ENCODE measurements around the gene PRSS22. TPM values are rescaled to one million over a fixed set of nuclear protein-coding genes. Genes with fewer than 3 reads are reported as not detected.

Gene PRSS22
- total RNA-seq, 2 experiments from 2014 or later: not detected

DNA sequence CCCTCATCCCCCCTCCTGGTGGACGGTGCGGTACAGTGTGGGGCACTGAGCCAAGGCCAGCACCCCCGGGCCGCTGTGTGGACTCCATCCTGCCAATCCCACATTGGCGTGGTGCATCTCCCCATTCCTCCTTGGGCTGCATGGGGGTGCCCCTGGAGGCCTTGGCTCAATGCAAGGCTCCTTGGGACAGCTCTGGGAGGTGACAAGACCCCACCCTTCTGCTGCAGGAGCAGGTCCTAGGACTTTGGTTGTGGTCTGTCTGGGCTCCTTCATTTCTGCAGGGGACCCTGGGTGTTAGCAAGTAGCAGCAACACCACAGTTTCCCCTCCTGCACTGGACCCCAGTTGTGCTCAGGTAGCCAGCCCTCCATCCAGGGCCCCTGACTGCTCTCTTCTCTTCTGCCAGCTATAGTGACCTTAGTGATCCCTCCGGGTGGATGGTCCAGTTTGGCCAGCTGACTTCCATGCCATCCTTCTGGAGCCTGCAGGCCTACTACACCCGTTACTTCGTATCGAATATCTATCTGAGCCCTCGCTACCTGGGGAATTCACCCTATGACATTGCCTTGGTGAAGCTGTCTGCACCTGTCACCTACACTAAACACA, 39.6 kb downstream of the PRSS22 start:
- DNase-seq: no peak
- H3K9me3 Mint-ChIP-seq: no peaks in the 10 kb centered on the region
- no peaks in the 10 kb centered on the region for H3K36me3 Mint-ChIP-seq
- POLR2A ChIA-PET: no interaction called here
- ATAC-seq (ENCODE audit: low read depth): no peak
- no peak overlapping the region for H3K4me3 Mint-ChIP-seq
- peaks cover 5% of the 10 kb centered on the region for H3K27me3 Mint-ChIP-seq
- H3K27ac Mint-ChIP-seq: peak overlapping the region; percentile 32
- H3K4me1 Mint-ChIP-seq: no peaks in the 10 kb centered on the region

DNA sequence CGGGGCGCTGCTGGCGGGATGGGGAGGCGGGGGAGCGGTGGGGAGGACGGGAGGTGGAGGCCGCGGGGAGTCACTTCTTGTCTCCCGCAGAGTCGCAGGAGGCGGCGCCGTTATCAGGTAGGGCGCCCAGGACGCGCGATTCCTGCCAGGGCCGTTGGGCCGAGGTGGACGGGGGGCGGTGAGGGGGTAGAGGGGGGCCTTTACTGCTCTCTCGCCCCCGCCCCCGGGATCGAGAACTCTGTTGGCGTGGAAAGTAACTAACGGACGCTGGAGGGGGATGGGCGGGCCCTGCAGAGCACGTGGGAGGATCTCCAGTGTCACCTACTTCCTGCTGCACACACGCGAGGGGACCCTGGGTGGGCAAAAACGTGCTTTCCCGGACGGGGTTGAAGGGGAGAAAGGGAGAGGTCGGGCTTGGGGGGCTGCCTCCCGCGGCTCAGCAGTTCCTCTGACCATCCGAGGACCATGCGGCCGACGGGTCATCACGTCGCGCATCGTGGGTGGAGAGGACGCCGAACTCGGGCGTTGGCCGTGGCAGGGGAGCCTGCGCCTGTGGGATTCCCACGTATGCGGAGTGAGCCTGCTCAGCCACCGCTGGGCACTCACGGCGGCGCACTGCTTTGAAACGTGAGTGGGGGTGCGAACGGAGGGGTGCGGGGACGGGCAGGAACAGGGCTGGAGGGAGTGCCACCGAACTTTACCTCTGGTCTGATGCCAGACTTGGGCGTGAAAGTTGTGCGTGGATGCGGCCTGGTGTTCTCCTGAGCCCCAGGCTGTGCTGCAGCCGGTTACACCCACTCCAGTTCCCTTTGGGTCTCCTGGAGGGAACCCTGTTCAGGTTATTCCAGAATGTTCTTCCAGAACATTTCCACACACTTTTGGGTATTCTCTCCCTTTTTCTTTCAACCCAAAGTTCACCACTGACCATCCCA, 40.4 kb downstream of the PRSS22 start:
- Mint-ChIP-seq H3K4me1 (no peaks in the 10 kb centered on the region), H3K36me3 (no peaks in the 10 kb centered on the region), H3K9me3 (no peaks in the 10 kb centered on the region), H3K27ac (peak overlapping the region; percentile 64), H3K4me3 (peak overlapping the region; percentile 22), H3K27me3 (peaks cover 3% of the 10 kb centered on the region)
- DNase-seq: no peak
- no peak for ATAC-seq (ENCODE audit: low read depth)
- POLR2A ChIA-PET: no interaction called here

- no peaks in the 10 kb centered on the region for H3K4me1 Mint-ChIP-seq
- H3K27ac Mint-ChIP-seq: peak within 1 kb of the TSS; percentile 64
- H3K9me3 Mint-ChIP-seq: no peaks in the 10 kb centered on the region
- H3K27me3 Mint-ChIP-seq: peaks cover 3% of the 10 kb centered on the region
- ATAC-seq (ENCODE audit: low read depth): peak; percentile 69
- DNase-seq: peak; percentile 61
- POLR2A ChIA-PET: interaction anchor here (1.3 kb wide), 1 partner anchor 39 kb away, joined by 3 read pairs; no protein-coding TSS in a partner anchor
- no peaks in the 10 kb centered on the region for H3K36me3 Mint-ChIP-seq
- H3K4me3 Mint-ChIP-seq: peak within 1 kb of the TSS; percentile 22
Observed at GRCh38 chr16:2816751-2817339, 41.1 kb downstream of the PRSS22 start, which contains the start of gene PRSS21. Gene PRSS21 (plus strand): TSS chr16:2817237. CDS start chr16:2817269, 32 bp downstream.

DNA sequence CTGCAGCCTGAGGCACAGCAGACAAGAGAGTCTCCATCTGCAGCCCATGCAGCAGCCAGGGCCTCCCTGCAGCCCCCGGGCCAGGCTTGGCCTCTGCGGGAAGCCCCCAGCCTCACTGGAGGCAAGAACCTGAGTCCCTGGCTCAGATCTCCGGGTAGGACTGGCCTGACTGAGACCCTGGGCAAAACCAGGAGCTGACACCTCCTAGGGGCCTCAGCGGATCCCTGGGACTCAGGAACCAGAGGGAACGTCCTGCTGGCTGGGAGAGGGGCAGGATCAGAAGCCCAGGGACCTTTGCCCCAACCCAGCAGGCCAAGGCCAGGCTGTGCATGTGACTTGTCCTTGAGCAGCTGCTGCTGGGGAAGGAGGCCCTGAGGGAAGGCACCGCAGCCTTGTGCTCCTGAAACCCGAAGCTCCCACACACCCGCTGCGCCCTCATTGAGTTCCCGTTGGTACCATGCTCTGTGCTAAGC, 42.6 kb downstream of the PRSS22 start:
- Mint-ChIP-seq H3K27me3 (peaks cover 7% of the 10 kb centered on the region), H3K36me3 (no peaks in the 10 kb centered on the region), H3K4me1 (no peaks in the 10 kb centered on the region), H3K4me3 (no peak overlapping the region), H3K9me3 (no peaks in the 10 kb centered on the region), H3K27ac (no peak overlapping the region)
- ATAC-seq (ENCODE audit: low read depth) (no peak), DNase-seq (peak; percentile 17)
- POLR2A ChIA-PET: interaction anchor here (1.3 kb wide), 1 partner anchor 37 kb away, joined by 3 read pairs; no protein-coding TSS in a partner anchor

DNA sequence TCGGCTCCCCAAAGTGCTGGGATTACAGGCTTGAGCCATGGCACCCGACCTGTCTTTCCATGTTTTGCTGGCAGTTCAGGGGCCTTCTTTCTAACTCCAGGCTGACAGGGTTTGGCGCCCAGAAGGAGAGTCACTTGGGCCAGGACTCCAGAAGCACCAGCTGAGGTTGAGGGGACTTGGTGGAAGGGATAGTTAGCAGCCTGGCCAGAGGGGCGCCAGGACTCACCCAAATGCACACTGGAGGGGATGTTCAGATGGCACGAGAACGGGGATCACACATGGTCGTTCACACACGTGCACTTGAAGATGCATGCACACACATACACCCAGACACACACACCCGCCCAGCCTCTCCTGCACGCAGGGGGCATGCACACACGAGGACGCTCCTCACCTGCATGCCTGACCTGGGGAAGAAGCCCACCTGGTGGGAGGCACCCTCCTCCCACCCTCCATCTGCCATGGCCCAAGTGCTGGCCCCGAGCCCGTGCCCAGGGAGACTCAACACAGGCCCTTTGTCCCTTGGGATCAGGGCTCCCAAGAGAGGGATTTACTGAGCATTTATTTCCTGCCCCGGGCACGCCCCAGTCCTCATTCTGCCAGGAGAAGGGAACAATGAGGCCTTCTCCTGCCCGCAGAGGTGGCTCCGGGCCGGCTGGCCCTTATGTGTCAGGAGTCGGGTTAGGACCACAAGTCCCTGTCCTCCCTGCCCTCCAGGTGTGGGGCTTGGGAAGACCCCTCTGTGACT, 43.2 kb downstream of the PRSS22 start:
- Mint-ChIP-seq H3K36me3 (no peaks in the 10 kb centered on the region), H3K4me3 (no peak overlapping the region), H3K9me3 (no peaks in the 10 kb centered on the region), H3K4me1 (no peaks in the 10 kb centered on the region), H3K27ac (no peak overlapping the region), H3K27me3 (peaks cover 13% of the 10 kb centered on the region)
- peak; percentile 22 for DNase-seq
- POLR2A ChIA-PET: no interaction called here
- ATAC-seq (ENCODE audit: low read depth): no peak

DNA sequence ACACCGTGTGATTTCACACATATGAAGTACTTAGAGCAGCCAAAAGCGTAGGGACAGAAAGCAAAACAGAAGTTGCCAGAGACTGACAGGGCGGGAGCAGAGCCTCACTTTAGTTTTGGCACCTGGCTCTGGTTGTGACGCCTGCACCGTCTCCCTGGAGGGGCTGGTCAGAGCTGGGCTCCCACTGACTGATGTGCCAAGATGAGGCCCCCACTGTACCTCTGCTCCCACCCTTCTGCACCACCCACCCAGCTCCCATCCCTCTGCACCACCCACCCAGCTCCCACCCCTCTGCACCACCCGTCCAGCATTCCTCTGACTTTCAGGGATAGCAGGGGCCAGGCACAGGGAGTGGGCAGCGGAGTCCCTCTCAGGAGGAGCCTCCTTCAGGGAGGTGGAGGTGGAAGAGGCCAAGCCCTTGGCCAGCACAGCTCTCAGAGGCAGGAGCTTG, 44.2 kb downstream of the PRSS22 start:
- no peaks in the 10 kb centered on the region for H3K36me3 Mint-ChIP-seq
- H3K9me3 Mint-ChIP-seq: no peaks in the 10 kb centered on the region
- H3K4me1 Mint-ChIP-seq: no peaks in the 10 kb centered on the region
- POLR2A ChIA-PET: no interaction called here
- H3K4me3 Mint-ChIP-seq: no peak overlapping the region
- no peak overlapping the region for H3K27ac Mint-ChIP-seq
- DNase-seq (peak; percentile 17), ATAC-seq (ENCODE audit: low read depth) (no peak)
- H3K27me3 Mint-ChIP-seq: peaks cover 19% of the 10 kb centered on the region

DNA sequence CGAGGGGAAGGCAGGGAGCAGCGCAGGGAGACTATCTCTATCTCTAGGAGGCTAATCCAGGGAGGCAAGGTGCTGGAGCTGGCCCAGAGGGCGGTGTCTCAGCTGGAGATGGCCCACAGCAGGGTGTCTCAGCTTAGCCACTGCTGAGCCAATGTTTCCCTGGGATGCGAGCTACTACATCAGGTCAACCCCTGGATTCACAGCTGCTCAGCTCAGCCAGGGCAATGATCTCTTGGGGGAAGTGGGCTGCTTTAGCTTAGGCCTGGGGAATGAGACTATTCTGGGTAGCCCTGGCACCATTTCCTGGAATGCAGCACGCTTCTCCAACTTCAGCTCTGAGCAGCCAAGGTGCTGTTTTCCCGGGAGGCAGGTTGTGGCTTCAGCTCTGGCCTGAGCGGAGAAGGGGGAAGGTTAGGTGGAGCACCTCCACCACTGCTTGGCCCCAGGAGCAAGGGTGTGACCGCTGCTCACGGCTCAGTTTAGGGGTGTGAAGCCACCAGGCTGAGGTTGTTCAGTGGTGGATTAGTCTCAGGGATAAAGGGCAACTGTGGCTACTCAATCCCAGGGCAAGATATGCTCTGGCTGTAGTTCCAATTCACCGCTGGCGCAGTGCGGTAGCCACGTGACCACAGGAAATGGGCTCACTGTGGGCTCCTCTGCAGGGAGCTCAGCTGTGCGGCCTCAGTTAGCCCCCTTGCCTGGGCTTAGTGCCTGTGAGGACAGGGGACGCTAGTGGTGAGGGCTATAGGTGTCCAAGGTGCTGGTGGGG, 46.1 kb downstream of the PRSS22 start:
- Mint-ChIP-seq H3K4me3 (no peak overlapping the region), H3K27me3 (peaks cover 22% of the 10 kb centered on the region), H3K36me3 (no peaks in the 10 kb centered on the region), H3K27ac (no peak overlapping the region), H3K9me3 (no peaks in the 10 kb centered on the region), H3K4me1 (peaks cover 2% of the 10 kb centered on the region)
- ATAC-seq (ENCODE audit: low read depth): no peak
- POLR2A ChIA-PET: no interaction called here
- DNase-seq: peak; percentile 26

DNA sequence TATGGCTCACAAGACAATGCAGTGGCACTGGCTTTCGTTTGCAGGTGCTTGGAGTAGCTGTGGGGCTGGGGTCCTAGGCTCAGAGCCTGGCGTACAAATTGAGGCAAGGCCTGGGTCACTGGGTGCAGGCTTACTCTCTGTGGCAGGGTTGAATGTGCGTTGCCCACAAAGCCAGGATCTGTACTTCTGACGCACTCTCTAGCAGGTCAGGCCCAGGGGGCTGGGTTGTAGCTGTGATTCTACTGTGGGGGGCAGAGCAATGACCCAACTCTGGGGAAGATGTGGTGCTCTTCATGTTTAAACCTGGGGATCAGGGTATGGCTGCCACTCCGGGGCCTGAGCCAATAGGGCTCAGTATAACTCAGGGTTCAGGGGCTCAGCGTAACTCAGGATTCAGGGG, 47.3 kb downstream of the PRSS22 start:
- no peak for ATAC-seq (ENCODE audit: low read depth)
- DNase-seq: peak; percentile 4
- no peak overlapping the region for H3K4me3 Mint-ChIP-seq
- no peak overlapping the region for H3K27ac Mint-ChIP-seq
- POLR2A ChIA-PET: interaction anchor here (1.1 kb wide), 1 partner anchor 43 kb away, joined by 5 read pairs; no protein-coding TSS in a partner anchor
- peaks cover 2% of the 10 kb centered on the region for H3K4me1 Mint-ChIP-seq
- H3K27me3 Mint-ChIP-seq: peaks cover 19% of the 10 kb centered on the region
- no peaks in the 10 kb centered on the region for H3K36me3 Mint-ChIP-seq
- H3K9me3 Mint-ChIP-seq: no peaks in the 10 kb centered on the region

- Mint-ChIP-seq H3K4me3 (no peak overlapping the region), H3K36me3 (no peaks in the 10 kb centered on the region), H3K27me3 (peaks cover 19% of the 10 kb centered on the region), H3K4me1 (peaks cover 2% of the 10 kb centered on the region), H3K27ac (no peak overlapping the region), H3K9me3 (peaks cover 5% of the 10 kb centered on the region)
- no peak for ATAC-seq (ENCODE audit: low read depth)
- no peak for DNase-seq
- POLR2A ChIA-PET: no interaction called here
Observed at GRCh38 chr16:2809149-2809760, 48.7 kb downstream of the PRSS22 start.

DNA sequence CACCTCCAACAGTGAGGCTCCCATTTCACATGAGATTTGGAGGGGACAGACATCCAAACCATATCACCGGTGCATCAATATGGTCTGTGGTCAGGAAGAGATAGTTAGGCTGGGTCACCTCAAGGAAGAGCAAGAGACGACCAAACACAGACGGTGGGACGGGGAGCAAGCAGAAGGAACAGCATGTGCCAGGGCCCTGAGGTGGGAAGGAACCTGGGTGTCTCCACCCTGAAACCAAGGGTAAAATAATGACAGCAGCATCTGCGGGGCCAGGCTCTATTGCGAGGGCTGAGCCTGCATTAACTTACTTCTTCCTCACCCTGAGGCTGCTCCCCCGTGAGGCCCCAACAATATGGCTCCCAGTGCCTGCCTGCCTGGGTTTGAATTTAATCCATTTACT, 49.8 kb downstream of the PRSS22 start:
- Mint-ChIP-seq H3K9me3 (peaks cover 7% of the 10 kb centered on the region), H3K4me1 (peaks cover 2% of the 10 kb centered on the region), H3K27me3 (peaks cover 25% of the 10 kb centered on the region), H3K4me3 (no peak overlapping the region), H3K36me3 (no peaks in the 10 kb centered on the region), H3K27ac (no peak overlapping the region)
- POLR2A ChIA-PET: no interaction called here
- ATAC-seq (ENCODE audit: low read depth) (no peak), DNase-seq (no peak)

DNA sequence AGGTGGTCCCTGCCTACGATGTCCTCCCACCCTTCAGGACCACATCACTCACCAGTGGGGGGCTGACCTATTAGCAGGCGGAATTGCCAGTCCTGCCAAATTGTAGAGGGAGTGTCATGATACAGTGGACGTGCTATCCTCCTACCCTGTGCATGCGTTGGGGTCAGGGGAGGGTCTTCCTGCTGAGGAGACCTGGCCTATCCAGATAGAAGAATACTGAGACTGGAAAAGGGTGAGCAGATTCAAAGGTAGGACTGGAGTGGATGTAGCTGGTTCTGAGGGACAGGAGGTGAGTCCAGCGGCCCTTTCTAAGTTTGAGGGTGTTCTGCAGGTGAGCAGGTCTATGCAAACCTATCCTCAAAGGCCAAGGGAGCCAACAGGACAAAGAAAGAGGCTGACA, 51.7 kb downstream of the PRSS22 start:
- Mint-ChIP-seq H3K36me3 (no peaks in the 10 kb centered on the region), H3K4me3 (no peak overlapping the region), H3K27ac (no peak overlapping the region), H3K27me3 (peaks cover 25% of the 10 kb centered on the region), H3K4me1 (peaks cover 2% of the 10 kb centered on the region), H3K9me3 (peaks cover 7% of the 10 kb centered on the region)
- POLR2A ChIA-PET: no interaction called here
- no peak for DNase-seq
- ATAC-seq (ENCODE audit: low read depth): no peak

GRCh38 chr16:2804728-2805127, 53.2 kb downstream of the PRSS22 start:
- POLR2A ChIA-PET: no interaction called here
- Mint-ChIP-seq H3K4me1 (peaks cover 2% of the 10 kb centered on the region), H3K27ac (no peak overlapping the region), H3K36me3 (no peaks in the 10 kb centered on the region), H3K27me3 (peaks cover 17% of the 10 kb centered on the region), H3K9me3 (peaks cover 7% of the 10 kb centered on the region), H3K4me3 (no peak overlapping the region)
- ATAC-seq (ENCODE audit: low read depth) (no peak), DNase-seq (no peak)
